ENCODE results near the gene SMCO2. TPM values are rescaled to one million over a fixed set of nuclear protein-coding genes. Genes with fewer than 3 reads are reported as not detected.

The SMCO2 gene
- total and polyA plus RNA-seq, 2 donors, result 0.10 TPM; not detected in 1

GRCh38 chr12:27464220-27464554 lies 17.7 kb downstream of the SMCO2 start:
- Histone ChIP-seq H3K4me1 (ENCODE audit: insufficient read depth) (no peaks in the 10 kb centered on the region), H3K27ac (ENCODE audit: low read depth) (no peak overlapping the region), H3K36me3 (ENCODE audit: insufficient read depth) (no peaks in the 10 kb centered on the region), H3K4me3 (ENCODE audit: low read depth, low read length) (no peak overlapping the region)
- no peak for DNase-seq (ENCODE audit: extremely low spot score)
- WGBS, result 60% methylated on average over 5 of the region's 5 CpGs

GRCh38 chr12:27467641-27468040 lies 21.1 kb downstream of the SMCO2 start:
- H3K4me3 ChIP-seq (ENCODE audit: low read depth, low read length), result no peak overlapping the region
- H3K36me3 ChIP-seq (ENCODE audit: insufficient read depth), result no peaks in the 10 kb centered on the region
- no peaks in the 10 kb centered on the region for H3K4me1 ChIP-seq (ENCODE audit: insufficient read depth)
- H3K27ac ChIP-seq (ENCODE audit: low read depth), result no peak overlapping the region
- no peak for DNase-seq (ENCODE audit: extremely low spot score)
- 96% methylated on average over 3 of the region's 3 CpGs for WGBS

- H3K36me3 ChIP-seq (ENCODE audit: insufficient read depth), result peaks cover 1% of the 10 kb centered on the region
- H3K4me3 ChIP-seq (ENCODE audit: low read depth, low read length), result no peak overlapping the region
- H3K4me1 ChIP-seq (ENCODE audit: insufficient read depth), result no peaks in the 10 kb centered on the region
- 79% methylated on average over 2 of the region's 2 CpGs for WGBS
- no peak for DNase-seq (ENCODE audit: extremely low spot score)
- no peak overlapping the region for H3K27ac ChIP-seq (ENCODE audit: low read depth)
Measured at GRCh38 chr12:27468241-27468640, 21.7 kb downstream of the SMCO2 start.

GRCh38 chr12:27469176-27469736 lies 22.7 kb downstream of the SMCO2 start:
- no peak overlapping the region for H3K27ac ChIP-seq (ENCODE audit: low read depth)
- H3K4me1 ChIP-seq (ENCODE audit: insufficient read depth), result no peaks in the 10 kb centered on the region
- WGBS, result 54% methylated on average over 1 of the region's 1 CpG
- peaks cover 1% of the 10 kb centered on the region for H3K36me3 ChIP-seq (ENCODE audit: insufficient read depth)
- no peak overlapping the region for H3K4me3 ChIP-seq (ENCODE audit: low read depth, low read length)
- no peak for DNase-seq (ENCODE audit: extremely low spot score)

- no peaks in the 10 kb centered on the region for H3K4me1 ChIP-seq (ENCODE audit: insufficient read depth)
- H3K36me3 ChIP-seq (ENCODE audit: insufficient read depth), result peaks cover 1% of the 10 kb centered on the region
- DNase-seq (ENCODE audit: extremely low spot score), result no peak
- WGBS, result 68% methylated on average over 4 of the region's 4 CpGs
- no peak overlapping the region for H3K27ac ChIP-seq (ENCODE audit: low read depth)
- no peak overlapping the region for H3K4me3 ChIP-seq (ENCODE audit: low read depth, low read length)
Measured at GRCh38 chr12:27472604-27473003, 26.1 kb downstream of the SMCO2 start.

GRCh38 chr12:27474344-27474743 lies 27.8 kb downstream of the SMCO2 start:
- WGBS, result 62% methylated on average over 3 of the region's 3 CpGs
- H3K27ac ChIP-seq (ENCODE audit: low read depth), result no peak overlapping the region
- no peaks in the 10 kb centered on the region for H3K4me1 ChIP-seq (ENCODE audit: insufficient read depth)
- peaks cover 1% of the 10 kb centered on the region for H3K36me3 ChIP-seq (ENCODE audit: insufficient read depth)
- no peak for DNase-seq (ENCODE audit: extremely low spot score)
- no peak overlapping the region for H3K4me3 ChIP-seq (ENCODE audit: low read depth, low read length)

GRCh38 chr12:27477049-27477448 lies 30.5 kb downstream of the SMCO2 start:
- Histone ChIP-seq H3K4me1 (ENCODE audit: insufficient read depth) (no peaks in the 10 kb centered on the region), H3K4me3 (ENCODE audit: low read depth, low read length) (no peak overlapping the region), H3K27ac (ENCODE audit: low read depth) (no peak overlapping the region), H3K36me3 (ENCODE audit: insufficient read depth) (peaks cover 1% of the 10 kb centered on the region)
- no peak for DNase-seq (ENCODE audit: extremely low spot score)

- Histone ChIP-seq H3K36me3 (ENCODE audit: insufficient read depth) (no peaks in the 10 kb centered on the region), H3K4me1 (ENCODE audit: insufficient read depth) (no peaks in the 10 kb centered on the region), H3K4me3 (ENCODE audit: low read depth, low read length) (no peak overlapping the region), H3K27ac (ENCODE audit: low read depth) (no peak overlapping the region)
- no peak for DNase-seq (ENCODE audit: extremely low spot score)
Measured at GRCh38 chr12:27478949-27479348, 32.4 kb downstream of the SMCO2 start.

- no peak overlapping the region for H3K4me3 ChIP-seq (ENCODE audit: low read depth, low read length)
- no peak overlapping the region for H3K27ac ChIP-seq (ENCODE audit: low read depth)
- WGBS, result 88% methylated on average over 1 of the region's 1 CpG
- no peaks in the 10 kb centered on the region for H3K4me1 ChIP-seq (ENCODE audit: insufficient read depth)
- no peak for DNase-seq (ENCODE audit: extremely low spot score)
- H3K36me3 ChIP-seq (ENCODE audit: insufficient read depth), result no peaks in the 10 kb centered on the region
Measured at GRCh38 chr12:27480016-27480415, 33.5 kb downstream of the SMCO2 start.

- Histone ChIP-seq H3K36me3 (ENCODE audit: insufficient read depth) (no peaks in the 10 kb centered on the region), H3K4me1 (ENCODE audit: insufficient read depth) (no peaks in the 10 kb centered on the region), H3K4me3 (ENCODE audit: low read depth, low read length) (no peak overlapping the region), H3K27ac (ENCODE audit: low read depth) (no peak overlapping the region)
- DNase-seq (ENCODE audit: extremely low spot score), result no peak
Measured at GRCh38 chr12:27486961-27487360, 40.4 kb downstream of the SMCO2 start.

GRCh38 chr12:27488479-27488878 lies 41.9 kb downstream of the SMCO2 start:
- no peak overlapping the region for H3K4me3 ChIP-seq (ENCODE audit: low read depth, low read length)
- WGBS, result 87% methylated on average over 5 of the region's 5 CpGs
- DNase-seq (ENCODE audit: extremely low spot score), result no peak

GRCh38 chr12:27491226-27491625 lies 44.7 kb downstream of the SMCO2 start:
- H3K27ac ChIP-seq (ENCODE audit: low read depth), result no peak overlapping the region
- H3K36me3 ChIP-seq (ENCODE audit: insufficient read depth), result no peaks in the 10 kb centered on the region
- 94% methylated on average over 2 of the region's 2 CpGs for WGBS
- DNase-seq (ENCODE audit: extremely low spot score), result no peak
- H3K4me1 ChIP-seq (ENCODE audit: insufficient read depth), result no peaks in the 10 kb centered on the region
- no peak overlapping the region for H3K4me3 ChIP-seq (ENCODE audit: low read depth, low read length)

More at GRCh38 chr12:27488479-27488878, 41.9 kb downstream of the SMCO2 start:
- Histone ChIP-seq H3K36me3 (ENCODE audit: insufficient read depth) (no peaks in the 10 kb centered on the region), H3K27ac (ENCODE audit: low read depth) (no peak overlapping the region), H3K4me1 (ENCODE audit: insufficient read depth) (no peaks in the 10 kb centered on the region)

- no peak overlapping the region for H3K4me3 ChIP-seq (ENCODE audit: low read depth, low read length)
- no peaks in the 10 kb centered on the region for H3K36me3 ChIP-seq (ENCODE audit: insufficient read depth)
- no peaks in the 10 kb centered on the region for H3K4me1 ChIP-seq (ENCODE audit: insufficient read depth)
- no peak for DNase-seq (ENCODE audit: extremely low spot score)
- H3K27ac ChIP-seq (ENCODE audit: low read depth), result no peak overlapping the region
- 73% methylated on average over 6 of the region's 6 CpGs for WGBS
Measured at GRCh38 chr12:27493260-27493940, 46.9 kb downstream of the SMCO2 start.

- H3K36me3 ChIP-seq (ENCODE audit: insufficient read depth), result no peaks in the 10 kb centered on the region
Measured at GRCh38 chr12:27497446-27497845, 50.9 kb downstream of the SMCO2 start.

GRCh38 chr12:27498149-27498548 lies 51.6 kb downstream of the SMCO2 start:
- no peak overlapping the region for H3K4me3 ChIP-seq (ENCODE audit: low read depth, low read length)
- no peak for DNase-seq (ENCODE audit: extremely low spot score)
- no peaks in the 10 kb centered on the region for H3K36me3 ChIP-seq (ENCODE audit: insufficient read depth)
- 83% methylated on average over 4 of the region's 4 CpGs for WGBS
- H3K4me1 ChIP-seq (ENCODE audit: insufficient read depth), result no peaks in the 10 kb centered on the region
- H3K27ac ChIP-seq (ENCODE audit: low read depth), result no peak overlapping the region

More at GRCh38 chr12:27497446-27497845, 50.9 kb downstream of the SMCO2 start:
- 69% methylated on average over 3 of the region's 3 CpGs for WGBS
- Histone ChIP-seq H3K4me1 (ENCODE audit: insufficient read depth) (no peaks in the 10 kb centered on the region), H3K4me3 (ENCODE audit: low read depth, low read length) (no peak overlapping the region), H3K27ac (ENCODE audit: low read depth) (no peak overlapping the region)
- DNase-seq (ENCODE audit: extremely low spot score), result no peak
